ENCODE measurements around the gene ADAM10. TPM values are rescaled to one million over a fixed set of nuclear protein-coding genes. Genes with fewer than 3 reads are reported as not detected.

Gene ADAM10
- total RNA-seq, 1 donor from 2014 or later = 125 TPM

DNA sequence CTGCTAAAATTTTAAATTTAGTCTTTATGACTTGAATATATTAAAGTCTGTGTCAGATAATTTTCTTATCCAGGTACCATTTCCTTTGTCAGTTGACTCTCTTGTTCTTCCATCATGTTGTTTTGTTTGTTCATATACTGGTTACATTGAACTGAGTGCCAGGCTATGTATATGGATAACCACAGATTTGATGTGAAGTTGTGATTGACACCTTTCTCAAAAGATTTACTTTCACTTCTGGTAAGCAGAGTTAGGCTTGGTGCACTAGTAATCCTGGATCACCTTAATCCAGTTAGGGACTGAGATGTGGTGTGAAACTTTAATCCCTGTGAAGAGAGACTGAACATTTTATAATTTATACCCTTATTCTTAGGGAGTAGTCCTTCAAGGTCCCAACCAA lies 99.4 kb downstream of the ADAM10 start:
- Mint-ChIP-seq H3K27ac (ENCODE audit: unreplicated experiment) (no peak overlapping the region), H3K9me3 (peaks cover 1% of the 10 kb centered on the region), H3K4me3 (no peak overlapping the region), H3K36me3 (ENCODE audit: low read depth) (peaks cover 26% of the 10 kb centered on the region), H3K27me3 (ENCODE audit: low read depth) (no peaks in the 10 kb centered on the region), H3K4me1 (no peaks in the 10 kb centered on the region)
- DNase-seq (ENCODE audit: low read depth, low spot score) = no peak
- TF ChIP-seq, protein P1, sequence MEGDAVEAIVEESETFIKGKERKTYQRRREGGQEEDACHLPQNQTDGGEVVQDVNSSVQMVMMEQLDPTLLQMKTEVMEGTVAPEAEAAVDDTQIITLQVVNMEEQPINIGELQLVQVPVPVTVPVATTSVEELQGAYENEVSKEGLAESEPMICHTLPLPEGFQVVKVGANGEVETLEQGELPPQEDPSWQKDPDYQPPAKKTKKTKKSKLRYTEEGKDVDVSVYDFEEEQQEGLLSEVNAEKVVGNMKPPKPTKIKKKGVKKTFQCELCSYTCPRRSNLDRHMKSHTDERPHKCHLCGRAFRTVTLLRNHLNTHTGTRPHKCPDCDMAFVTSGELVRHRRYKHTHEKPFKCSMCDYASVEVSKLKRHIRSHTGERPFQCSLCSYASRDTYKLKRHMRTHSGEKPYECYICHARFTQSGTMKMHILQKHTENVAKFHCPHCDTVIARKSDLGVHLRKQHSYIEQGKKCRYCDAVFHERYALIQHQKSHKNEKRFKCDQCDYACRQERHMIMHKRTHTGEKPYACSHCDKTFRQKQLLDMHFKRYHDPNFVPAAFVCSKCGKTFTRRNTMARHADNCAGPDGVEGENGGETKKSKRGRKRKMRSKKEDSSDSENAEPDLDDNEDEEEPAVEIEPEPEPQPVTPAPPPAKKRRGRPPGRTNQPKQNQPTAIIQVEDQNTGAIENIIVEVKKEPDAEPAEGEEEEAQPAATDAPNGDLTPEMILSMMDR (conservative IDR thresholded peaks at IDR 0.05) = no peak

DNA sequence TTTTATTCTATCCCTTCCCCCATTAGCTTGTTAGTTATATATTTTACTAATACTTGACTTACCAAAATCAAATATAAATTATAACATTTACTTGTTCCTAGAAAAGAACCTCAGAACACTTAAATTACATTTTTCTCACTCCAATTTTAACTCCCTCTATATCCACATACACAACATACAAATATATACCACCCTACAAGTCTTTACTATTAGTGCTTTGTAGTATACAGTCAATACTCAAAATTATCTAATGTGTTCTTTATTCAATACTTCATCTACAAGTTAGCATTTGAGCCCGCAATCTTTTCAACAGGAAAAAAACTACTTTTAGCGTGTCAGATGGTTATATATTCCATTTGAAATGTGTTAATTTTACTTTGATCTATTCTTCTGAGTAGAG lies 100.3 kb downstream of the ADAM10 start:
- Mint-ChIP-seq H3K27me3 (ENCODE audit: low read depth) (no peaks in the 10 kb centered on the region), H3K27ac (ENCODE audit: unreplicated experiment) (no peak overlapping the region), H3K36me3 (ENCODE audit: low read depth) (peaks cover 17% of the 10 kb centered on the region), H3K9me3 (no peaks in the 10 kb centered on the region), H3K4me3 (no peak overlapping the region), H3K4me1 (no peaks in the 10 kb centered on the region)
- DNase-seq (ENCODE audit: low read depth, low spot score) = no peak
- TF ChIP-seq, protein P1 (conservative IDR thresholded peaks at IDR 0.05) = no peak

DNA sequence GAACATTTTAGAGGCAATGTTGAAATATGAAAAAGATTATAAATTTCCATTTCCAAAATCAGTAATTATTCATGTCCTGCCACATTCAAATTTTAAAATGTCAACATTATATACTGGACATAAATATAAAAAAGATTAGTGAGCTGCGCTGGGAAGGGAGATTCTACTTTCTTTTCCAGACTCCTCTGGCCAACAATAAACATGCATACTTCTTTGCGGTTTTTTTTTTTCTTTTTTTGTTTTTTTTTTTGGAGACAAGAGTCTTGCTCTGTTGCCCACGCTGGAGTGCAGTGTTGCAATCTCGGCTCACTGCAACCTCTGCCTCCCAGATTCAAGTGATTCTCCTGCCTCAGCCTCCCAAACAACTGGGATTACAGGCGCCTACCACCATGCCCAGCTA lies 105.5 kb downstream of the ADAM10 start:
- no peaks in the 10 kb centered on the region for H3K9me3 Mint-ChIP-seq
- H3K27me3 Mint-ChIP-seq (ENCODE audit: low read depth) = no peaks in the 10 kb centered on the region
- TF ChIP-seq, protein P1 (conservative IDR thresholded peaks at IDR 0.05) = no peak
- no peaks in the 10 kb centered on the region for H3K4me1 Mint-ChIP-seq
- no peak overlapping the region for H3K4me3 Mint-ChIP-seq
- H3K27ac Mint-ChIP-seq (ENCODE audit: unreplicated experiment) = no peak overlapping the region
- DNase-seq (ENCODE audit: low read depth, low spot score) = no peak
- peaks cover 16% of the 10 kb centered on the region for H3K36me3 Mint-ChIP-seq (ENCODE audit: low read depth)

DNA sequence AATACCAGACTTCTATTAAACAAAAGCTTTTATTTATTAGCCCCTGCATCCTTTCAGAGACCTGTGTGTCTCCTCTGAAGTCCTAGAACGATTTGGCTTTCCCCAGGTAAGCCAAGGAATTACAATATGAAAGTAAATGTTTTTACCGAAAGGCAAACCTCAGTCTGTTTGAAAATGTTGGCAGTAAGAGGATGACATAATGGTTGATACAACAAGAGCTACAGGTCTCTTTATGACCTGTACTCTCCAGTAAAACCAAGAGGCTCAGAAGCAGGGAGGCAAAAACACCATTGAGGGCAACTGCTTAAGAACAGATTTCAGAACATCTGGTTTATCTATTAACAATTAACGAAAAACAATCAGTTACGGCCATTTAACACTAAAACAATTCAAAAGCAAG lies 107.8 kb downstream of the ADAM10 start:
- Mint-ChIP-seq H3K9me3 (no peaks in the 10 kb centered on the region), H3K27ac (ENCODE audit: unreplicated experiment) (no peak overlapping the region), H3K36me3 (ENCODE audit: low read depth) (peaks cover 22% of the 10 kb centered on the region), H3K27me3 (ENCODE audit: low read depth) (no peaks in the 10 kb centered on the region), H3K4me3 (no peak overlapping the region), H3K4me1 (no peaks in the 10 kb centered on the region)
- DNase-seq (ENCODE audit: low read depth, low spot score) = no peak
- TF ChIP-seq, protein P1 (conservative IDR thresholded peaks at IDR 0.05) = no peak

DNA sequence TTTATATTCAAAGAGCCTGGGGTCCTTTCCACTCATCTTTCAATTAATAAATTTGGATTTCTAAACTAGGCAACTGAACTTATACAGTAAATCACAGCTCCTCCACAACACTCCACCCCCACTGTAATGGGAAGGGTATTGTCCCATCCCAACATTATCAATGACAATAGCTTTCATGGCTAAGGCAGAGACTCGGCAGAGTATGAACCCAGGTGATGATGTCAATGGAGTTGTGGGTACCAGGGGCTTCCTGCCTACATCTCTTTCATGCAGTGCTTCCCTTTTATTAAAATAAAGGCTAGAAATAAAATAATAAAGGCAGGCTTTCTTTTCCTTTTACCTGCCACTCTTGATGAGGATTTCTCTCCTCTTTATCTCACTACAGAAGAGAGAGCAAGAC lies 109.5 kb downstream of the ADAM10 start:
- no peaks in the 10 kb centered on the region for H3K27me3 Mint-ChIP-seq (ENCODE audit: low read depth)
- TF ChIP-seq, protein P1 (conservative IDR thresholded peaks at IDR 0.05) = no peak
- H3K9me3 Mint-ChIP-seq = no peaks in the 10 kb centered on the region
- DNase-seq (ENCODE audit: low read depth, low spot score) = no peak
- H3K27ac Mint-ChIP-seq (ENCODE audit: unreplicated experiment) = no peak overlapping the region
- no peak overlapping the region for H3K4me3 Mint-ChIP-seq
- no peaks in the 10 kb centered on the region for H3K4me1 Mint-ChIP-seq
- peaks cover 19% of the 10 kb centered on the region for H3K36me3 Mint-ChIP-seq (ENCODE audit: low read depth)

Measured in neural crest cell (in vitro differentiated cells).